Osteocyte (in vitro differentiated cells): Measurements from ENCODE around the gene SLC6A13. TPM values are rescaled to one million over a fixed set of nuclear protein-coding genes. Genes with fewer than 3 reads are reported as not detected.

ENCODE experiments used
- DNase-seq: peaks from one replicate; pipeline ENCODE4 v3.0.0; 2021; ENCODE audit warnings: mixed read lengths; ENCODE audit not compliant: unreplicated experiment; ENCODE audit errors: extremely low spot score
- H3K27ac Mint-ChIP-seq: one replicate; pipeline ENCODE4 v1.8.0; 2021; ENCODE audit warnings: mild to moderate bottlenecking, mixed read lengths; ENCODE audit not compliant: unreplicated experiment
- H3K27me3 Mint-ChIP-seq: one replicate; pipeline ENCODE4 v1.8.0; 2021; ENCODE audit warnings: mixed read lengths; ENCODE audit not compliant: unreplicated experiment
- H3K36me3 Mint-ChIP-seq: one replicate; pipeline ENCODE4 v1.8.0; 2021; ENCODE audit warnings: mixed read lengths; ENCODE audit not compliant: unreplicated experiment
- H3K4me1 Mint-ChIP-seq: one replicate; pipeline ENCODE4 v1.8.0; 2021; ENCODE audit warnings: mixed read lengths; ENCODE audit not compliant: unreplicated experiment
- H3K4me3 Mint-ChIP-seq: one replicate; pipeline ENCODE4 v1.8.0; 2021; ENCODE audit warnings: mild to moderate bottlenecking, moderate library complexity, mixed read lengths; ENCODE audit not compliant: unreplicated experiment
- H3K9me3 Mint-ChIP-seq: one replicate; pipeline ENCODE4 v1.8.0; 2021; ENCODE audit warnings: mixed read lengths; ENCODE audit not compliant: unreplicated experiment
- total RNA-seq: library from RNA; stranded (reverse); gene quantifications from 2 replicates; pipeline ENCODE4 v1.2.1, GENCODE V29; 2021
- TF ChIP-seq, protein P1 (sequence below): fragments of 200-600 bp; sonication (generic); IDR thresholded peaks from 2 replicates; pipeline ENCODE4 v1.5.0; 2021; ENCODE audit warnings: antibody characterized with exemption, mild to moderate bottlenecking, moderate library complexity

The SLC6A13 gene
- total RNA-seq, 1 donor from 2014 or later, result 0.43 TPM

DNA sequence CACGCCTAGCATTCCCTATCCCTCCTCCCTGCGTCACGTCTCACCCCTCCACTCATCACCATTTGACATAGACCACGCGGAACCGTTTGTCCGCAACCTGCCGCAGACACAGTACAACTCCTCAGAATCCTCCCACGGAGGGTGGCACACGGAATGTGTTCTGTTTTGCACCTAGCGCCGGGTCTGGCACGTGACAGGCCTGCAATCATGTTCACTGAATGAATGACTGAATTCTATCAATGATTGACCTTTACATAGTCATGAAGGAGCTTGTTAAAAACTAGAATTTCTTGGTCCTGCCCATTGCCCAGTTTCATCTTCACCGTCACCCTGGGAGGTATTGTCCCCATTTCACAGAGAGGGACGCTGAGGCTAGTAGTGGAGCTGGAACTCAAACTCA lies 53.4 kb downstream of the SLC6A13 start:
- peaks cover 74% of the 10 kb centered on the region for H3K27me3 Mint-ChIP-seq
- peaks cover 2% of the 10 kb centered on the region for H3K4me1 Mint-ChIP-seq
- H3K36me3 Mint-ChIP-seq, result no peaks in the 10 kb centered on the region
- no peaks in the 10 kb centered on the region for H3K9me3 Mint-ChIP-seq
- H3K4me3 Mint-ChIP-seq, result no peak overlapping the region
- no peak overlapping the region for H3K27ac Mint-ChIP-seq
- no peak for DNase-seq
- TF ChIP-seq, protein P1, sequence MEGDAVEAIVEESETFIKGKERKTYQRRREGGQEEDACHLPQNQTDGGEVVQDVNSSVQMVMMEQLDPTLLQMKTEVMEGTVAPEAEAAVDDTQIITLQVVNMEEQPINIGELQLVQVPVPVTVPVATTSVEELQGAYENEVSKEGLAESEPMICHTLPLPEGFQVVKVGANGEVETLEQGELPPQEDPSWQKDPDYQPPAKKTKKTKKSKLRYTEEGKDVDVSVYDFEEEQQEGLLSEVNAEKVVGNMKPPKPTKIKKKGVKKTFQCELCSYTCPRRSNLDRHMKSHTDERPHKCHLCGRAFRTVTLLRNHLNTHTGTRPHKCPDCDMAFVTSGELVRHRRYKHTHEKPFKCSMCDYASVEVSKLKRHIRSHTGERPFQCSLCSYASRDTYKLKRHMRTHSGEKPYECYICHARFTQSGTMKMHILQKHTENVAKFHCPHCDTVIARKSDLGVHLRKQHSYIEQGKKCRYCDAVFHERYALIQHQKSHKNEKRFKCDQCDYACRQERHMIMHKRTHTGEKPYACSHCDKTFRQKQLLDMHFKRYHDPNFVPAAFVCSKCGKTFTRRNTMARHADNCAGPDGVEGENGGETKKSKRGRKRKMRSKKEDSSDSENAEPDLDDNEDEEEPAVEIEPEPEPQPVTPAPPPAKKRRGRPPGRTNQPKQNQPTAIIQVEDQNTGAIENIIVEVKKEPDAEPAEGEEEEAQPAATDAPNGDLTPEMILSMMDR, result no peak

DNA sequence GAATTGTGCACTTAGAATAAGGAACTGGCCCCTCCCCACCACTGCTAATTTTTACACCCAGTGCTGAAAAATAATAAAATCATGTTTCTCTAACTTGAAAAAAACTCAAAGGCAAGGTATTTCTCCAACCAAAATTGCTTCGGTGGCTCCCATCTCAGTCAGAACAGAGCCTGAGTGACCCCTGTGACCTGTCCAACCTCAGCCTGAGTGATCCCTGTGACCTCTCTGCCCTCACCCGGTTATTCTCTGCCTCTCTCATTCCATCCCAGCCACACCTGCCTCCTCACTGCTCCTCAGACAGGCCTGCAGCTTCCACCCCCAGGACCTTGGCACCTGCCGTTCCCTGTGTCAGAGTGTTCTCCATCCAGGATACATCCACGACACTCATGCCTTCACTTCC lies 53.8 kb downstream of the SLC6A13 start:
- no peaks in the 10 kb centered on the region for H3K36me3 Mint-ChIP-seq
- H3K4me1 Mint-ChIP-seq, result peaks cover 4% of the 10 kb centered on the region
- H3K9me3 Mint-ChIP-seq, result no peaks in the 10 kb centered on the region
- TF ChIP-seq, protein P1, result no peak
- H3K4me3 Mint-ChIP-seq, result no peak overlapping the region
- H3K27me3 Mint-ChIP-seq, result peaks cover 73% of the 10 kb centered on the region
- DNase-seq, result no peak
- H3K27ac Mint-ChIP-seq, result no peak overlapping the region

DNA sequence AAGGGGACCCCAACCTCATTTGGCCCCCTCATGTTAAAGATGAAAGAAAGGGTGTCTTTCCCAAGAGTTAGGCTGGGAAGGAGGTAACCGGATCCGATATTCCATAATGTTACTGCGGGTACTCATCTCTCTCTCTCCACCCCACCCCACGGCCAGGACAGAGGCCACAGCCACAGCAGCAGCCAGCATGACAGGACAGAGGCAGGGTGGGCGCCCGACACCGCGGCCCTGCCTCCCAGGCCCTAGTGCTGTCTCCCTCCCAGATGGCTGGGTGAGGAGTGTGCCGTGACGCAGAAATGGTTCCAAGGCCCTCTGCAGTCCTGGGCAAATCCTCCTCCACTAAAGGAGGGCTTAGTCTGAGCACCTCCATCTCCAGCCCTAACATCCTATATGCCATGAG lies 54.8 kb downstream of the SLC6A13 start:
- Mint-ChIP-seq H3K4me1 (peaks cover 4% of the 10 kb centered on the region), H3K4me3 (no peak overlapping the region), H3K9me3 (no peaks in the 10 kb centered on the region), H3K27me3 (peaks cover 63% of the 10 kb centered on the region), H3K36me3 (no peaks in the 10 kb centered on the region), H3K27ac (no peak overlapping the region)
- no peak for DNase-seq
- TF ChIP-seq, protein P1, result no peak

DNA sequence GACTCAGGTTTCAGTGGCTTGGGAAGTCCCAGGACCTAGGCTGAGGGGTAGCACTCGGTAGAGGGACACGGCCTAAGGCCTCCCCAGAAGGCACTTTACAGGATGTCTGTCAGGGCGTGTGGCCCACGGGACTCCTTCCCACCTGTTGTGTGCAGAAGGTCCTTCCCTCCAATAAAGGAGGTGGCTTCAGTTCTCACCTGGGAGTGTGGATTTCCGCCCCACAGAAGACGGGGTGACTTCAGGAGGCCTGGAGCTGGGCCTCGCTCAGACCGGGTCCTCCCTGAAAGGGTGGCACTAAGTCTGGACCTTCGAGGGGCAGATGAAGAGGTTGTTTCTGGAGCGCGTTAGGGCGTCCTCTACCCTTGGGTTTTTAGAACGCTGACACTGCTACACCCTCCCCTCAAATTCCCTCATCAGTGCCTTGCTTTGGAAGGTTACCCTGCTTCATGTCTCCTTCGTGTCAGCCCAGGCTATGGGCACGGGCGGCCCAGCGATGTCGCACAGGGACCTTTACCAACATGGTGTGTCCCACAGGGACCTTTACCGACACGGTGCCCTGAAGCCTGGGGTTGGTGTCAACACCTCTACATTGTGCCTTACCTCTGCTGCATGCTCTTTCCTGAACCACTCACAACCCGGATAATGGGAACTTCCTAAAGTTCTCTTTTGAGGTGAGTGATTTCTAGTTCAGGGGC lies 55.7 kb downstream of the SLC6A13 start:
- no peaks in the 10 kb centered on the region for H3K9me3 Mint-ChIP-seq
- H3K27me3 Mint-ChIP-seq, result peaks cover 64% of the 10 kb centered on the region
- H3K4me1 Mint-ChIP-seq, result peaks cover 6% of the 10 kb centered on the region
- no peak overlapping the region for H3K4me3 Mint-ChIP-seq
- DNase-seq, result no peak
- no peak overlapping the region for H3K27ac Mint-ChIP-seq
- TF ChIP-seq, protein P1, result no peak
- H3K36me3 Mint-ChIP-seq, result no peaks in the 10 kb centered on the region

DNA sequence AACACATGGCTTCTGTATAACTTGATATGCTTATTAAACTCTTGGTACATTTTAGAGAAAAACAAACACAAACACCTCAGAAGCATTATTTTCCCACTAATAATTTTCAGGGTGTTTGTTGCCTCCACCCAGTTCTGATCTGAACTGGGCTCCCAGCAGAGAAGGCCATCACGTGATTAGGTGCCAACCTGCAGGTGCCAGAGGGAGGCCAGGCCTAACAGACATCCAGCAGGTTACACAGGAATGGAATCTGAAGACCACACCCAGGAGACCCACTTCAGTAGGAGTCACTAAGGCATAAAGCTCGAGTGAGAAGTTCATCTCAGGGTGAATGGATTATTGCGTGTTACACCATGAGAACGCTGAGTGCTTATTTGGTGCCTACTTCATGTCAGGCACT lies 57.6 kb downstream of the SLC6A13 start:
- Mint-ChIP-seq H3K4me3 (no peak overlapping the region), H3K27ac (no peak overlapping the region), H3K4me1 (peaks cover 6% of the 10 kb centered on the region), H3K27me3 (peaks cover 63% of the 10 kb centered on the region), H3K36me3 (no peaks in the 10 kb centered on the region), H3K9me3 (no peaks in the 10 kb centered on the region)
- TF ChIP-seq, protein P1, result no peak
- no peak for DNase-seq
